G401 (cell line): ENCODE measurements around the gene RUNX1. TPM values are rescaled to one million over a fixed set of nuclear protein-coding genes. Genes with fewer than 3 reads are reported as not detected.

Experiments used
- DNase-seq: peaks from one replicate; pipeline ENCODE4 v3.0.0-alpha.2; 2015; ENCODE audit warnings: low spot score
- in situ Hi-C: cut with HindIII; loops from 2 replicates; pipeline ENCODE4 v1.10.0; 2016; ENCODE audit warnings: low sequenced_read_pairs, mixed read lengths
- total RNA-seq: library from RNA; depleted of rRNA; stranded (reverse); fragments of >200 nt; shearing (Covaris generic); gene quantifications from 2 replicates; pipeline ENCODE4 v1.2.3, GENCODE V29; 2014

The RUNX1 gene
- total RNA-seq, 1 experiment from 2014 or later: not detected

GRCh38 chr21:34850166-34850690 is 198.9 kb downstream of the RUNX1 start:
- DNase-seq: no peak
- in situ Hi-C loops: no loop called here

DNA sequence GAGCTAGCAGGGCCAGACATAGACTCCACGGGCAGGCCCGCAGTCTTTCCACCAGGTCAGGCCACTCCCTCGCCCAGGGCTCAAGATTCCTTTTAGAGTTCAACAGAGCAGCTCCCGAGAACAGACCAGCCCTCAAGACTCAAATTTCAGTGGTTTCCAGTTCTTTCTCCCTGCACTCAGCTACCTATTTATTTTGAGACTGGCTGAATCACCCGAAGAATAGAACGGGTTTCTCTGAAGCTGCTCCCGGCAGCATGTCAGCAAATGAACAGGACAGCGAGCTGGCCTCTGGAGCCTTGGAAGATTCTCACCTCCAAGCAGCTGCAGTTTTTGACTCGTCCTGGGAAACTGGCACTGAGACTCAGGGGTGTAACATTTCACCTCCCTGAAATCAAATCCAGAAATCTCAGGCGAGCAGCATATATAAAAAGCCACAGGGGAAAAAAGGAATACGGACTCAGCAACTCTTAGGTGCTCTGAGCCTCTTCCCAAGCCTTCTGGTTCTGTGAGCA is 202.4 kb downstream of the RUNX1 start:
- no peak for DNase-seq
- in situ Hi-C loops: no loop called here

DNA sequence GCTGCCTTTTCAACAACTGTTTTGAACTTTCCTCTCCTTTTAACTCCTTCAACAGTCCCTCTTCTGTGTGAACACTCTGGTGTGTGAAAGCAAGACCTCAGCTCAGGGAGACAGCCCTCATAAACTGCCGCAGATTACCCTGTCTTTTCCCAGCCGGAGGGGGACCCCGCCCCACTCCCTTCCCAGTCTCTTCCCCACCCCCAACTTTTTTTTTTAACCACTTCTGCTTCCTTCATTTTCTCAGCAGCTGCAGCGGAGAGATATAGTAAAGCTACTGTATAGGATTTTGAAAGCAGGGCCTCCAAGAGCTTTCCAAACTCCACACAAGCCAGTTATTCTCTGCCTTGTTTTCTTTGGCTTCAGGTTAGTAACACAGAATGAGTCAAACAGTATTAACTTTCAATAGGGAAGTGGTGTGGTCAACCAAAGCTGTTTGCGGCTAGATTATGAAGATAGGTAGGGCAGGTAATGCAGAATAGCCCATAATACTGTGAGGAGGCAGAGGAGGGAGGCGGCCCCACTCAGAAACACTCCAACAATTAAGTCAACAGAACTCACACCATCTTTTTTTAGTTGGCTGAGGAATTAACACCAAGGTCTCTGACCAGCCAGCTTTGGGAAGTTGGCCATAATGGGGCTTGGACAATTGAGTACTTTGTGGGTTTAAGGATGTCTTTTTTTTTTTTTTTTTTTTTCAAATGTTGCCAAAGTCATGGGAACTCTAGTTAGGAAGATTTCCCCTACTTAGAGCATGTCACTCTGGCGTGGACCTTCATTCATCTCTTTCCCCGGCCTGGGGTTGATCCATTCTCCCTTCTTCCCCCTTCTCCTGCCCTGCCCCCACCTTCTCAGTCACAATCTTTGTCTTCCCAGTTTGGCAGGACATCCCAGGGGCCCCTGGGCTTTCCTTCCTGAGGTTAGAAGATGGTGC is 203.3 kb downstream of the RUNX1 start:
- no peak for DNase-seq
- in situ Hi-C loops: no loop called here

GRCh38 chr21:34844924-34845238 is 204.2 kb downstream of the RUNX1 start:
- in situ Hi-C loops: no loop called here
- no peak for DNase-seq

DNA sequence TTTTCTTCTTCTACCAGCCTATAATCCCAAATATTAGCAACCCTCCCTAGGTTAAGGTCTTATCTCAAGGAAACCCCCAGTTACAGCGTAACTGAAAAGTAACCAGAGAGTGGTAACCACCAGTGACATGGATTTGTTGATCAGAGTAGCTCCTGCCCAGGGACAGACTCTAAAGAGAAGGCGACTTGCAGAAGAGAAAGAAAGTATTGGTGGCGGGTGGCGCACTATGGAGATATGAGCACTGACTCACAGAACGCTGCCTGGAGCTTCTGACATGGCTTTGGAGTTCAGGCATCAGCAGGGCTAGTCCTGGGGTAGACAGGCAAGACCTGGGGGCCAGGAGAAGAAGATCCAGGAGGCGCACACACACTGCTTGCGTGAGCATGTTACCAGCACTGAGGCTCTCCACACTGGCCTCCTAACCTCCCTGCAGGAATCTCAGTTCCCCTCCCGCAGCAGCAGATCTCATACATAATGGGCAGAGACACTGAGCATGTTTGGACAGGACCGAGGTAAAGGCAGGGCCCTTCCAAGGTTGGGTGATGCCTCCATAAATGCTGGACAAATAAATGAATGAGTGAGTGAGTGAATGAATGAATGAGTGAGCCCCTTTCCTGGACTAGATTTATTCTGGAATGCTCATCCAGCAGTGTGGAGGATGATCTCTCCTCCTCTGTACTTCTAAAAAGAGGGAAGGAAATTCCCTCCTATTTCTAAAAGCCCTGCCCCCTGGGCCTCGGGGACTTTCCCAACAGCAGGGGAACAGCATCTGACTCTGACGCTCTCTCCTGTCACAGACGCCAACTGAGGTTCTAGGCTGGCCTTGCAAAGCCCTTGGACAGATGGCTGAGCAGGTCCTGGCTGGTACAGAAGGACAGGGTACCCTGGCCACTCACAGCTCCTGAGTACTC is 204.8 kb downstream of the RUNX1 start:
- in situ Hi-C loops: no loop called here
- peak; percentile 65 for DNase-seq

DNA sequence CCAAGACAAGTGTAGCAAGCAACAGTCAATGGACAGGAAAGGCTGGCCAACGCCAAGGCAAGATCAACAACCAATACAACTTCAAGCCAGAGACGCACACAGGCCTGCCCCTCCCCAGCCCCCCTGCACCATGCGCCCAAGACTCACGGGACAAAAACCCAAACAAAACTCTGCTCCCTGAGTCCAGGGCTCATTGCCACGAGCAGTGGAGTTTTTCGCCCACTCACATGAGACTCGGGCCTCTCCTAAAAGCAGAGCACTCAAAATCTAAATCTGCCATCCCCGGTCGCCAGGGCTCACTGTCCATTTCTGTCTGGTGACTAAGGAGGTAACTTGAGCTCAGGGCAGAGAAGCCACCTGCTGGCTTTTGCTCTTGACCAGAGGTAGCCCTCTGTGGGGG is 205.5 kb downstream of the RUNX1 start:
- in situ Hi-C loops: no loop called here
- DNase-seq: no peak

- in situ Hi-C loops: no loop called here
- no peak for DNase-seq
Observed at GRCh38 chr21:34841154-34841553, 207.9 kb downstream of the RUNX1 start.

- no peak for DNase-seq
- in situ Hi-C loops: no loop called here
Observed at GRCh38 chr21:34840693-34841092, 208.4 kb downstream of the RUNX1 start.

- no peak for DNase-seq
Observed at GRCh38 chr21:34838956-34839820, 209.9 kb downstream of the RUNX1 start.

GRCh38 chr21:34836933-34837505 is 212.1 kb downstream of the RUNX1 start:
- in situ Hi-C loops: no loop called here
- no peak for DNase-seq

More at GRCh38 chr21:34838956-34839820, 209.9 kb downstream of the RUNX1 start:
- in situ Hi-C loops: no loop called here

DNA sequence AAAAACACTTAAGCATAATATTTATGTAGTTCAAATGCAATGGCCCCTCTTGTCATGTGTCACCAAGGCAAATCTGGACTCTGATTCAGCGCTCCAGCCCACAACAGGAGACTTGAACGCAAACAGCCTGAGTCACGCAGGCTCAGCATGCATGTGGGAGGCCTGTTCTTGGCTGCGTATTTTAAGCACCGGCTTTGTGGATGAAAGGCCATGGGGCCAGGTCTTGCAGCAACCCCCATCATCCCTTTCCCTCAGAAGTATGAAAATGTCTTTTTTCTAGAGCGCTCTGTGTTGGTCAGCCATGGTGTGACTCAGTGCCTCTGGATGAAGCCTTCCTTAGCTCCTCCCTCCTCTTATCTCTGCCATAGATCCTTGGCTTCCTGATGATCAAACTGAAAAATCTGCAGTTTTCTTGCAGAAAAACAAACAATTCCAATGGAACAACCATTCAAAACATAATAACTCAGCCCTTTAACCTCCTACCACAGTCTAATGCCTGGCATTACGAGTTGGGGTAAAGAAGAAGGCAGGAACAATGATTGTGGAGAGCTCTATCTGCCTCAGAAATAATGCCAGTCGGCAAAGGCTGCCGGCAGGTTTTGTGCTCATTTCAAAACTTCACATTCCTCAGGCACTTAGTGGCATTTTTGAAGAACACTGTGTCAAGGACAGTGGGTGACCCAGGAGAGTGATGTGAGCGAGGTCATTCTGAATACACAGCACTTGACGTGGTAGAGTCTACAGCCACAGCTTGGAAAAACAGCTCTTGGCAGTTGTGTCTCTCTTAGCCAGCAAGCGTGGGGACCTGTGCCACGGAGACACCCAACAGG is 212.8 kb downstream of the RUNX1 start:
- in situ Hi-C loops: no loop called here
- DNase-seq: no peak

DNA sequence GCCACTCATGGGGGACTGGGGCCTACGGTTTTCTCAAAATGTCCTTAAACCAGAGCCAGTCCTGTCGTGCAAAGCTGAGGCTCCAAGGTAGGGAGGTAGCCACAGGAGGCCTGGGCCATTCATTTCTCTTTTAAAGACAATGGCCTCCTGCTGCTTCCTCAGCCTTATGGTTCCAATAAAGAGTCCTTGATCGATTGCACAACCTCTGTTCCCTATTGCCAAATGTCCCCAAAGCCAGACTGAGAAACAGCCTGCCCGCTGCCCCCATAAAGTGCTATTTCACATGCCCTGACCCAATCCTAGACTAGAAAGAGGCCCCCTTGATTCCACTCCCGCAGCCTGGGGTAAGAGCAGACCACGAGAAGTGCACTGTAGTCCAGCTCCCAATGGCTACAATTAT is 213.6 kb downstream of the RUNX1 start:
- no peak for DNase-seq
- in situ Hi-C loops: no loop called here

GRCh38 chr21:34834852-34835501 is 214.1 kb downstream of the RUNX1 start:
- in situ Hi-C loops: no loop called here
- no peak for DNase-seq

DNA sequence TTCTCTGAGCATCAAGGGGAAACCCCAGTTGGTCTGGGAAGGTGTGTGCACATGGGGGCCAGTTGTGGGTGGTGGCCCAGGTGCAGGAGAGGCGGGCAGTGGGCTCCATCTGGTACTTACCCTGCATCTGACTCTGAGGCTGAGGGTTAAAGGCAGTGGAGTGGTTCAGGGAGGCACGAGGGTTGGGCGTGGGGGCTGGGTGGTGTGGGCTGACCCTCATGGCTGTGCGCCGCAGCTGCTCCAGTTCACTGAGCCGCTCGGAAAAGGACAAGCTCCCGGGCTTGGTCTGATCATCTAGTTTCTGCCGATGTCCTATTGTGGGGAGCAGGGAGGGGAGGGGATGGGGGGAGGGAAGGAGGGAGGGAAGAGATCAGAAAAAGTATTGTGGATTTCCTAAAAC is 214.8 kb downstream of the RUNX1 start:
- in situ Hi-C loops: no loop called here
- no peak for DNase-seq

- DNase-seq: no peak
- in situ Hi-C loops: no loop called here
Observed at GRCh38 chr21:34833465-34833864, 215.6 kb downstream of the RUNX1 start.

DNA sequence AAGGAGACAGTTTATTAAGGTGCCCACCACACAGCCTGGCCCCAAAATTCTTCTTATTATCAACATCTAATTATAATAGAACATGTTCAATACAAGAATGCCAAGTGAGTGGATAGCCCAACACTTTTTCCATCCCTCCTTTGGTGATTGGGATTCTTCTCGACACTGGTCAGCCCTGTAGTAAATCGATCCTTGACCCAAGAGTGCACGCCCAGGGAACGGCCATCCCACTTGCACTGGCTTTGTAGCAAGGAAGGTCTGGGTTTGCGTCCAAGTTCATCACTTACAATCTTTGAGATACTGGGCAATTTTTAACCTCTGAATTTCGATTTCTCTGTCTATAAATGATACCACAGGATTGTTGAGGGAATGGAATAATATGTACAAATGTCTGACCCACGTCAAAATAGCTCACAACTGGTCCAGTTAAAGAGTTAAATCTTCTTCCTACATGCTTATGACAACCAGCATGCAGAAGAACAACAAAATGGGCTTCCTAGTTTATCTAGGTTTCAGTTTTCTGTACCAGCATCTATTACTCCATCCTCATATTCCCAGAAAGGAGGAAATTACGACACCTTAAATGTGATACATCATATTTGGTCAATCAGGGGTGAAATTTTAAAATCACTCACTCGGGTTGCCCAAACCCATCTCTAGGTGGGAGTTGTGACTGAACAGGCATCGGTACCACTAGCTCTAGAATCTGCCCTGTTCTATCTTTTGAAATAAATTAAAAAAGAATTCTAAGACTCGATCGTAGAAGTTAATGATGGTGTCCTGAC is 218.5 kb downstream of the RUNX1 start:
- no peak for DNase-seq
- in situ Hi-C loops: no loop called here
